HepG2 (cell line): ENCODE results near the gene MAPRE3. TPM values are rescaled to one million over a fixed set of nuclear protein-coding genes. Genes with fewer than 3 reads are reported as not detected.

Experiments used
- HCFC1 ChIP-seq: fragments of 150-350 bp; IDR thresholded peaks from 2 replicates; pipeline ENCODE4 v1.6.1; 2014; ENCODE audit warnings: low read depth, low read length
- KDM4B ChIP-seq: sonication (generic); formaldehyde crosslinking; IDR thresholded peaks from 2 replicates; pipeline ENCODE4 v1.4.0; 2020; ENCODE audit warnings: missing genetic modification reagents
- MEIS2 ChIP-seq: sonication (generic); formaldehyde crosslinking; IDR thresholded peaks from 2 replicates; pipeline ENCODE4 v1.9.0; 2021; ENCODE audit warnings: mild to moderate bottlenecking, missing genetic modification reagents
- POLR2AphosphoS5 ChIP-seq: IDR thresholded peaks from 2 replicates; pipeline ENCODE4 v1.6.1; 2012; ENCODE audit warnings: low read depth, low read length
- POLR2G ChIP-seq: fragments of 200-400 bp; formaldehyde crosslinking; IDR thresholded peaks from 2 replicates; pipeline ENCODE4 v1.6.1; 2018; ENCODE audit warnings: mild to moderate bottlenecking, low read depth, low read length, moderate library complexity
- ZNF496 ChIP-seq: sonication (generic); formaldehyde crosslinking; IDR thresholded peaks from 2 replicates; pipeline ENCODE4 v1.8.1; 2023; ENCODE audit warnings: mild to moderate bottlenecking, moderate library complexity, missing genetic modification reagents; ENCODE audit not compliant: insufficient replicate concordance
- polyA plus RNA-seq, 8 experiments: library from polyadenylated mRNA; depleted of rRNA in 3 of 8; stranded (reverse) in 7 of 8; unstranded in 1 of 8; fragments of >200 nt; fragmentation: Illumina TruSeq in 4 of 8; extraction: Trizol in 4 of 8; gene quantifications; 2 replicates each; pipeline versions ENCODE4 v1.2.1 to v1.2.3, GENCODE V29; 2011 to 2016; ENCODE audit warnings: low read depth in 4 of 8, missing spikeins in 1 of 8, mixed read lengths in 1 of 8; ENCODE audit not compliant: insufficient read depth in 1 of 8
- total RNA-seq, 5 experiments: library from RNA; depleted of rRNA; stranded (reverse); fragments of >200 nt; fragmentation: Illumina TruSeq; extraction: Trizol; gene quantifications; 2 replicates each; pipeline ENCODE4 v1.2.3, GENCODE V29; 2016; ENCODE audit warnings: low read depth in 1 of 5
- TF ChIP-seq, protein P1 (sequence below): sonication (generic); formaldehyde crosslinking; IDR thresholded peaks from 2 replicates; pipeline ENCODE4 v1.4.0; 2020; ENCODE audit warnings: mild to moderate bottlenecking, missing genetic modification reagents
- TF ChIP-seq, protein P2 (sequence below): sonication (generic); formaldehyde crosslinking; IDR thresholded peaks from one replicate; pipeline ENCODE4 v1.5.1; 2020; ENCODE audit warnings: mild to moderate bottlenecking, missing genetic modification reagents; ENCODE audit errors: not compliant biosample characterization
- TF ChIP-seq, protein P3 (sequence below): sonication (generic); formaldehyde crosslinking; IDR thresholded peaks from 2 replicates; pipeline ENCODE4 v1.8.0; 2022; ENCODE audit warnings: mild to moderate bottlenecking, missing genetic modification reagents, moderate library complexity
- TF ChIP-seq, protein P4 (sequence below): sonication (generic); formaldehyde crosslinking; IDR thresholded peaks from 2 replicates; pipeline ENCODE4 v1.5.0; 2020; ENCODE audit warnings: missing genetic modification reagents

The MAPRE3 gene
- total and polyA plus RNA-seq, 2 of the 13 experiments (the other 11 are each of a cell fraction or from before 2014, with no cell fraction given): 0.31 to 0.91 TPM

DNA sequence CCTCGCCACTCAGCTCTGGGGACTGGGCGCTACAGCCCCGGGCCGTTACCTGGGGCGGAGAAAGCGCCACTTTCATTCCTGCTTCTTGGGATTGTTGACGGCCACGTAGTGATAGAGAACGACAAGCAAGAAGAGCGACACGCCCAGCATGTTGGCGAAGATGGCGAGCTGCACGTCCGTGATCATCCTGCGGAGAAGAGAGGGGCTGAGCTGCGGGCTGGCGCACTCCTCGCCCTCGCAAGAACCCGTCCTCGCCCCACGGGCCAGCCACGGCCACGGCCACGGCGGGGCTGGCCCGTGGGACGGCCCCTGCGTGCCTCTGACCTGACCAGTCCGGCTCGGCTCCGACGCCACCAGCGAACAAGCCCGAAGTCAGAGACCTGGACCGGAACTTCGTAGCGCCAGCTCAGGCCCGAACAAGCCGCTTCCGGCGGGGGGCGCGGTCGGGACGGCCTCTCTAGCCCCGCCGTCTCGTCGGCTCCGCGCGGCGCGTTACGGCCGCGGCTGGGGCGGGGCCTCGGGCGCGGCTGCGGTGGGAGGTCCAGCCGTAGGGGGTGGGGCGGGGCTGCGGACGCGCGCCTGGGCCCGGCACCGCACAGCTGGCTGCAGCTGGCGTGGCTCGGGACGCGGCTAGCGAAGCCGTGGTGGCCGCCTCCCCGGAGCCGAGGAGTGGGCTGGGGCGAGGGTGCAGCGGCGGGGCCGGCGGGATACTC lies 101.0 kb downstream of the MAPRE3 start, which contains the start of gene OST4 (continued):
- TF ChIP-seq, protein P1, sequence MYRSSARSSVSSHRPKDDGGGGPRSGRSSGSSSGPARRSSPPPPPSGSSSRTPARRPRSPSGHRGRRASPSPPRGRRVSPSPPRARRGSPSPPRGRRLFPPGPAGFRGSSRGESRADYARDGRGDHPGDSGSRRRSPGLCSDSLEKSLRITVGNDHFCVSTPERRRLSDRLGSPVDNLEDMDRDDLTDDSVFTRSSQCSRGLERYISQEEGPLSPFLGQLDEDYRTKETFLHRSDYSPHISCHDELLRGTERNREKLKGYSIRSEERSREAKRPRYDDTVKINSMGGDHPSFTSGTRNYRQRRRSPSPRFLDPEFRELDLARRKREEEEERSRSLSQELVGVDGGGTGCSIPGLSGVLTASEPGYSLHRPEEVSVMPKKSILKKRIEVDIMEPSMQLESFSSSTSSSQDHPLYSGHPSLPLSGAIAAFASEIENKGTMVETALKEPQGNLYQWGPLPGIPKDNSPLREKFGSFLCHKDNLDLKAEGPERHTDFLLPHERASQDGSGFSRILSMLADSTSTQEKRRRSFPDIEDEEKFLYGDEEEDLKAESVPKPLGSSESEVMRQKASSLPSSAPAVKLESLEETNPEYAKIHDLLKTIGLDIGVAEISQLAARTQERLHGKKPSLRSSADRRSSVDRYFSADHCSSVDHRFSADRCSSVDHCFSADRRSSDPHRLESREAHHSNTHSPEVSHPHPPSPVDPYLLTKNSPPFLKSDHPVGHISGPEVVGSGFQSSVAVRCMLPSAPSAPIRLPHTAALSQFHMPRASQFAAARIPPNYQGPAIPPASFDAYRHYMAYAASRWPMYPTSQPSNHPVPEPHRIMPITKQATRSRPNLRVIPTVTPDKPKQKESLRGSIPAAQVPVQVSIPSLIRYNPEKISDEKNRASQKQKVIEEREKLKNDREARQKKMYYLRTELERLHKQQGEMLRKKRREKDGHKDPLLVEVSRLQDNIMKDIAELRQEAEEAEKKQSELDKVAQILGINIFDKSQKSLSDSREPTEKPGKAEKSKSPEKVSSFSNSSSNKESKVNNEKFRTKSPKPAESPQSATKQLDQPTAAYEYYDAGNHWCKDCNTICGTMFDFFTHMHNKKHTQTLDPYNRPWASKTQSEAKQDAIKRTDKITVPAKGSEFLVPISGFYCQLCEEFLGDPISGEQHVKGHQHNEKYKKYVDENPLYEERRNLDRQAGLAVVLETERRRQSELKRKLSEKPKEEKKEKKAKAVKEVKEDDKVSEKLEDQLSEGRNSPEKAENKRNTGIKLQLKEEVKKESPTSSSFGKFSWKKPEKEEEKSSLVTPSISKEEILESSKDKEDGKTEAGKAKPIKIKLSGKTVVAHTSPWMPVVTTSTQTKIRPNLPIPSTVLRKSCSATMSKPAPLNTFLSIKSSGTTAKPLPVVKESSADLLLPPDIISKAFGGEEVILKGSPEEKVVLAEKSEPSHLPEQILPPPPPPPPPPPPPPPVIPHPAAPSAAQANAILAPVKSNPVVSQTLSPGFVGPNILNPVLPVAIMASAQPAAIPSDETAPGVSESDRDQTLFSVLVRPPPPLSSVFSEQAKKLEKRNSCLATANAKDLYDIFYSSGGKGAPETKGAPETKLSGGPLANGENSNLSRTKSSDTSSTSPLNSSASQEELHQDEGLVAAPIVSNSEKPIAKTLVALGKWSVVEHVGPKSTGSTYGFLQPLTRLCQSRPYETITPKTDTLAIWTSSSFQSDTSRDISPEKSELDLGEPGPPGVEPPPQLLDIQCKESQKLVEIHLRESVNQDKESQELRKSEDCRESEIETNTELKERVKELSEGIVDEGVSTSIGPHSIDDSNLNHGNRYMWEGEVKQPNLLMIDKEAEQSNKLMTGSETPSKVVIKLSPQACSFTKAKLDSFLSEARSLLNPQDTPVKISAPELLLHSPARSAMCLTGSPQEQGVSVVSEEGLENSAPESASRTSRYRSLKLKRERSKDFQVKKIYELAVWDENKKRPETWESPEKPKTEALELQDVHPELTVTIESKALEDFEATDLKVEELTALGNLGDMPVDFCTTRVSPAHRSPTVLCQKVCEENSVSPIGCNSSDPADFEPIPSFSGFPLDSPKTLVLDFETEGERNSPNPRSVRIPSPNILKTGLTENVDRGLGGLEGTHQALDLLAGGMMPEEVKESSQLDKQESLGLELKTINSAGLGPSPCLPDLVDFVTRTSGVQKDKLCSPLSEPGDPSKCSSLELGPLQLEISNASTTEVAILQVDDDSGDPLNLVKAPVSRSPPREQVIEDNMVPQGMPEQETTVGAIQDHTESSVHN (CRISPR knock-in tag): no peak
- TF ChIP-seq MEIS2 (CRISPR knock-in tag) (no peak), POLR2AphosphoS5 (peak; percentile 98), ZNF496 (CRISPR knock-in tag) (no peak), HCFC1 (peak; percentile 71), POLR2G (peak; percentile 98), KDM4B (CRISPR knock-in tag) (no peak)
- TF ChIP-seq, protein P2, sequence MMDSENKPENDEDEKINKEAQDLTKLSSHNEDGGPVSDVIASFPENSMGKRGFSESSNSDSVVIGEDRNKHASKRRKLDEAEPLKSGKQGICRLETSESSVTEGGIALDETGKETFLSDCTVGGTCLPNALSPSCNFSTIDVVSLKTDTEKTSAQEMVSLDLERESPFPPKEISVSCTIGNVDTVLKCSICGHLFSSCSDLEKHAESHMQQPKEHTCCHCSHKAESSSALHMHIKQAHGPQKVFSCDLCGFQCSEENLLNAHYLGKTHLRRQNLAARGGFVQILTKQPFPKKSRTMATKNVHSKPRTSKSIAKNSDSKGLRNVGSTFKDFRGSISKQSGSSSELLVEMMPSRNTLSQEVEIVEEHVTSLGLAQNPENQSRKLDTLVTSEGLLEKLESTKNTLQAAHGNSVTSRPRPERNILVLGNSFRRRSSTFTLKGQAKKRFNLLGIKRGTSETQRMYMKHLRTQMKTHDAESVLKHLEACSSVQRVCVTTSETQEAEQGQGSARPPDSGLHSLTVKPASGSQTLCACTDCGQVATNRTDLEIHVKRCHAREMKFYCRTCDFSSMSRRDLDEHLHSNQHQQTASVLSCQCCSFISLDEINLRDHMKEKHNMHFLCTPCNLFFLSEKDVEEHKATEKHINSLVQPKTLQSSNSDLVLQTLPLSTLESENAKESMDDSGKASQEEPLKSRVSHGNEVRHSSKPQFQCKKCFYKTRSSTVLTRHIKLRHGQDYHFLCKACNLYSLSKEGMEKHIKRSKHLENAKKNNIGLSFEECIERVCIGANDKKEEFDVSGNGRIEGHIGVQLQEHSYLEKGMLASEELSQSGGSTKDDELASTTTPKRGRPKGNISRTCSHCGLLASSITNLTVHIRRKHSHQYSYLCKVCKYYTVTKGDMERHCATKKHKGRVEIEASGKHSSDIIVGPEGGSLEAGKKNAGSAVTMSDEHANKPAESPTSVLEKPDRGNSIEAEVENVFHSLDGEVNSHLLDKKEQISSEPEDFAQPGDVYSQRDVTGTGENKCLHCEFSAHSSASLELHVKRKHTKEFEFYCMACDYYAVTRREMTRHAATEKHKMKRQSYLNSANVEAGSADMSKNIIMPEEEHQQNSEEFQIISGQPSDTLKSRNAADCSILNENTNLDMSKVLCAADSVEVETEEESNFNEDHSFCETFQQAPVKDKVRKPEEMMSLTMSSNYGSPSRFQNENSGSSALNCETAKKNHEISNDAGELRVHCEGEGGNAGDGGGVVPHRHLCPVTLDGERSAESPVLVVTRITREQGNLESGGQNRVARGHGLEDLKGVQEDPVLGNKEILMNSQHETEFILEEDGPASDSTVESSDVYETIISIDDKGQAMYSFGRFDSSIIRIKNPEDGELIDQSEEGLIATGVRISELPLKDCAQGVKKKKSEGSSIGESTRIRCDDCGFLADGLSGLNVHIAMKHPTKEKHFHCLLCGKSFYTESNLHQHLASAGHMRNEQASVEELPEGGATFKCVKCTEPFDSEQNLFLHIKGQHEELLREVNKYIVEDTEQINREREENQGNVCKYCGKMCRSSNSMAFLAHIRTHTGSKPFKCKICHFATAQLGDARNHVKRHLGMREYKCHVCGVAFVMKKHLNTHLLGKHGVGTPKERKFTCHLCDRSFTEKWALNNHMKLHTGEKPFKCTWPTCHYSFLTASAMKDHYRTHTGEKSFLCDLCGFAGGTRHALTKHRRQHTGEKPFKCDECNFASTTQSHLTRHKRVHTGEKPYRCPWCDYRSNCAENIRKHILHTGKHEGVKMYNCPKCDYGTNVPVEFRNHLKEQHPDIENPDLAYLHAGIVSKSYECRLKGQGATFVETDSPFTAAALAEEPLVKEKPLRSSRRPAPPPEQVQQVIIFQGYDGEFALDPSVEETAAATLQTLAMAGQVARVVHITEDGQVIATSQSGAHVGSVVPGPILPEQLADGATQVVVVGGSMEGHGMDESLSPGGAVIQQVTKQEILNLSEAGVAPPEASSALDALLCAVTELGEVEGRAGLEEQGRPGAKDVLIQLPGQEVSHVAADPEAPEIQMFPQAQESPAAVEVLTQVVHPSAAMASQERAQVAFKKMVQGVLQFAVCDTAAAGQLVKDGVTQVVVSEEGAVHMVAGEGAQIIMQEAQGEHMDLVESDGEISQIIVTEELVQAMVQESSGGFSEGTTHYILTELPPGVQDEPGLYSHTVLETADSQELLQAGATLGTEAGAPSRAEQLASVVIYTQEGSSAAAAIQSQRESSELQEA: peak; percentile 47
- TF ChIP-seq, protein P3, sequence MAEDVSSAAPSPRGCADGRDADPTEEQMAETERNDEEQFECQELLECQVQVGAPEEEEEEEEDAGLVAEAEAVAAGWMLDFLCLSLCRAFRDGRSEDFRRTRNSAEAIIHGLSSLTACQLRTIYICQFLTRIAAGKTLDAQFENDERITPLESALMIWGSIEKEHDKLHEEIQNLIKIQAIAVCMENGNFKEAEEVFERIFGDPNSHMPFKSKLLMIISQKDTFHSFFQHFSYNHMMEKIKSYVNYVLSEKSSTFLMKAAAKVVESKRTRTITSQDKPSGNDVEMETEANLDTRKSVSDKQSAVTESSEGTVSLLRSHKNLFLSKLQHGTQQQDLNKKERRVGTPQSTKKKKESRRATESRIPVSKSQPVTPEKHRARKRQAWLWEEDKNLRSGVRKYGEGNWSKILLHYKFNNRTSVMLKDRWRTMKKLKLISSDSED (CRISPR knock-in tag): no peak
- TF ChIP-seq, protein P4, sequence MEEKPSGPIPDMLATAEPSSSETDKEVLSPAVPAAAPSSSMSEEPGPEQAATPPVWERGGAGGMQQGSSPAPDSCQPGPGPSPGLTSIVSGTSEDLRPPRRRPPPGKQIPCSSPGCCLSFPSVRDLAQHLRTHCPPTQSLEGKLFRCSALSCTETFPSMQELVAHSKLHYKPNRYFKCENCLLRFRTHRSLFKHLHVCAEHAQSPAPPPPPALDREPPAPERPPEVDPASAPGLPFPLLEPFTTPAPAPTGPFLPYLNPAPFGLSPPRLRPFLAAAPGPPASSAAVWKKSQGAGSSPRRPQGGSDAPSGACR: no peak; the same call in 1 of the 2 replicates
